Gastrocnemius medialis (tissue), 4 donors: ENCODE data around the gene EIF2B2.

Experiments
- CTCF ChIP-seq, 5 experiments: fragments of 450-650 bp in 3 of 5; fragments of 200-600 bp in 2 of 5; sonication (generic) in 2 of 5; IDR thresholded peaks in 4 of 5; conservative IDR thresholded peaks in 1 of 5; 1 replicate in 4 of 5; 2 replicates in 1 of 5; pipeline ENCODE4 v1.5.1; 2016 to 2019; ENCODE audit warnings: antibody characterized with exemption in 5 of 5, mild to moderate bottlenecking in 3 of 5, moderate library complexity in 3 of 5
- POLR2A ChIP-seq, 2 donors: fragments of 450-650 bp; IDR thresholded peaks; one replicate each; pipeline ENCODE4 v1.6.1; 2017; ENCODE audit warnings: antibody characterized with exemption in 2 of 2, mild to moderate bottlenecking in 2 of 2, moderate library complexity in 2 of 2

GRCh38 chr14:75013290-75013689 lies 10.6 kb downstream of the EIF2B2 start:
- TF ChIP-seq POLR2A (IDR thresholded peaks at IDR 0.05) (no peak), CTCF (IDR thresholded peaks at IDR 0.05 in 4 of 5, conservative IDR thresholded peaks at IDR 0.05 in 1 of 5) (no peak)
